GM12878 (cell line): ENCODE results near the gene BAG5.

Experiments
- CREM ChIP-seq: IDR thresholded peaks from 2 replicates; pipeline ENCODE4 v1.6.1; 2014; ENCODE audit warnings: antibody characterized with exemption, low read depth
- CTCF ChIP-seq, 3 experiments: IDR thresholded peaks in 2 of 3; conservative IDR thresholded peaks in 1 of 3; 2 replicates each; pipeline ENCODE4 v1.5.1; 2011; ENCODE audit warnings: low read depth in 3 of 3, low read length in 3 of 3, mild to moderate bottlenecking in 3 of 3, control low read depth in 2 of 3, moderate library complexity in 2 of 3, inconsistent platforms in 1 of 3, mixed read lengths in 1 of 3; ENCODE audit not compliant: control insufficient read depth in 2 of 3, insufficient read depth in 1 of 3; ENCODE audit errors: extremely low read depth in 1 of 3
- ETV6 ChIP-seq, 2 experiments: fragments of 450-650 bp in 1 of 2; IDR thresholded peaks in 1 of 2; conservative IDR thresholded peaks in 1 of 2; 2 replicates each; pipeline ENCODE4 v1.6.1; 2014; ENCODE audit warnings: antibody characterized with exemption in 1 of 2, borderline replicate concordance in 1 of 2, low read depth in 1 of 2, mild to moderate bottlenecking in 1 of 2, moderate library complexity in 1 of 2
- GABPA ChIP-seq: IDR thresholded peaks from 2 replicates; pipeline ENCODE4 v1.6.1; 2014; ENCODE audit warnings: antibody characterized with exemption, low read depth, mild to moderate bottlenecking, inconsistent platforms
- REST ChIP-seq: IDR thresholded peaks from 2 replicates; pipeline ENCODE4 v1.6.1; 2012; ENCODE audit warnings: mild to moderate bottlenecking, low read depth, low read length
- TCF3 ChIP-seq: IDR thresholded peaks from 2 replicates; pipeline ENCODE4 v1.6.1; 2012; ENCODE audit warnings: low read depth, mild to moderate bottlenecking, low read length, borderline replicate concordance; ENCODE audit not compliant: insufficient read depth

- TF ChIP-seq ETV6 (conservative IDR thresholded peaks at IDR 0.05 in 1 of 2, IDR thresholded peaks at IDR 0.05 in 1 of 2; ENCODE audit: borderline replicate concordance in 1 of 2, low read depth in 1 of 2) (no peak), CREM (no peak), CTCF (IDR thresholded peaks at IDR 0.05 in 2 of 3, conservative IDR thresholded peaks at IDR 0.05 in 1 of 3; ENCODE audit: control insufficient read depth in 2 of 3, extremely low read depth in 1 of 3, insufficient read depth in 1 of 3, low read depth in 3 of 3, low read length in 3 of 3) (no peak), GABPA (no peak), TCF3 (no peak), REST (no peak)
These were observed 42.2 kb upstream of the BAG5 start for GRCh38 chr14:103604620-103605019.
